Mucosa of descending colon (tissue), 3 donors: ENCODE measurements around the gene MTCL1. TPM values are rescaled to one million over a fixed set of nuclear protein-coding genes. Genes with fewer than 3 reads are reported as not detected.

Experiments used
- ATAC-seq: fragments of 200-7000 bp; cut with Tn5 transposase; one replicate; pipeline ENCODE4 v1.9.1; 2020; ENCODE audit warnings: mild to moderate bottlenecking, moderate library complexity
- DNase-seq, 3 donors: peaks; one replicate each; pipeline ENCODE4 v3.0.0-alpha.2; 2020
- H3K36me3 ChIP-seq: fragments of 200-600 bp; one replicate; pipeline ENCODE4 v1.8.0; 2021; ENCODE audit warnings: low read depth, mild to moderate bottlenecking
- H3K4me1 ChIP-seq: fragments of 200-600 bp; one replicate; pipeline ENCODE4 v1.8.0; 2021; ENCODE audit warnings: low read depth, mild to moderate bottlenecking
- H3K4me3 ChIP-seq: fragments of 200-600 bp; one replicate; pipeline ENCODE4 v1.8.0; 2021; ENCODE audit warnings: mild to moderate bottlenecking
- H3K9me3 ChIP-seq: fragments of 200-600 bp; one replicate; pipeline ENCODE4 v1.8.0; 2021; ENCODE audit warnings: mild to moderate bottlenecking
- intact Hi-C, 2 donors: fragments of 100-400 bp; cut with DNase I in 1 of 2; cut with micrococcal nuclease in 1 of 2; formaldehyde crosslinking; loops; one replicate each; pipeline versions ENCODE4 v1.11.0 to v1.11.1; 2022; cut with DNase I, micrococcal nuclease
- total RNA-seq, 3 donors: library from RNA; stranded (reverse); fragmentation: NEBNext Ultra II Directional in 2 of 3; extraction: Animal tissue kit (Norgen Biotek cat#: 25700) in 2 of 3; gene quantifications; one replicate each; pipeline versions ENCODE4 v1.2.1 to v1.2.4, GENCODE V29; 2021 to 2023
- TF ChIP-seq, protein P1 (sequence below): fragments of 200-600 bp; IDR thresholded peaks from one replicate; pipeline ENCODE4 v1.8.0; 2022; ENCODE audit warnings: antibody characterized with exemption, mild to moderate bottlenecking
- donor health status: DM: no; HTN: no; CAD: no; lungs with moderate emphysema.
- donor health status: DM: no; HTN: no; CAD: no.
- donor health status: DM: no; HTN: yes; CAD: no.

The MTCL1 gene
- total RNA-seq, 3 donors from 2014 or later = 4.1 to 141 (median 15.4) TPM

DNA sequence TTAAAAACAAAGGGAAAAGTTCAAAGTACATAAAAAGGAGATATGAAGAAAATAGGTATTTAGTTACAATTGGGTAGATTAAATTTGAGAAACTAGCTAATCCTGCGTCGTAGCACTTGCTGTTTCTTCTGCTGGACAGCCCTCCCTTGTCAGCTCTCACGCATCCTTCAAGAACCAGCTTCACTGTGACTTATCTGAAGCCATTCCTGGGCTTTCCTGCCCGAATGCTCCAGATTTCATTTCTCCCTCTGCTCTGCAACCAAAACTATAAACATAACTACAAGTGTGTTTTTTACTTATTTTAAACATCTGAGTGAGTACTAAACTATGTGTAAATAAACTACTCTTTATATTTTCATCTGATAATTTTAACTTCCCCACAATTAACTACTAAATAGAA lies 149.2 kb downstream of the MTCL1 start:
- no peak for ATAC-seq
- intact Hi-C loops = no loop called here
- Histone ChIP-seq H3K36me3 (no peaks in the 10 kb centered on the region), H3K4me1 (no peaks in the 10 kb centered on the region), H3K9me3 (no peaks in the 10 kb centered on the region), H3K4me3 (no peak overlapping the region)
- DNase-seq = no peak
- TF ChIP-seq, protein P1, sequence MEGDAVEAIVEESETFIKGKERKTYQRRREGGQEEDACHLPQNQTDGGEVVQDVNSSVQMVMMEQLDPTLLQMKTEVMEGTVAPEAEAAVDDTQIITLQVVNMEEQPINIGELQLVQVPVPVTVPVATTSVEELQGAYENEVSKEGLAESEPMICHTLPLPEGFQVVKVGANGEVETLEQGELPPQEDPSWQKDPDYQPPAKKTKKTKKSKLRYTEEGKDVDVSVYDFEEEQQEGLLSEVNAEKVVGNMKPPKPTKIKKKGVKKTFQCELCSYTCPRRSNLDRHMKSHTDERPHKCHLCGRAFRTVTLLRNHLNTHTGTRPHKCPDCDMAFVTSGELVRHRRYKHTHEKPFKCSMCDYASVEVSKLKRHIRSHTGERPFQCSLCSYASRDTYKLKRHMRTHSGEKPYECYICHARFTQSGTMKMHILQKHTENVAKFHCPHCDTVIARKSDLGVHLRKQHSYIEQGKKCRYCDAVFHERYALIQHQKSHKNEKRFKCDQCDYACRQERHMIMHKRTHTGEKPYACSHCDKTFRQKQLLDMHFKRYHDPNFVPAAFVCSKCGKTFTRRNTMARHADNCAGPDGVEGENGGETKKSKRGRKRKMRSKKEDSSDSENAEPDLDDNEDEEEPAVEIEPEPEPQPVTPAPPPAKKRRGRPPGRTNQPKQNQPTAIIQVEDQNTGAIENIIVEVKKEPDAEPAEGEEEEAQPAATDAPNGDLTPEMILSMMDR = no peak

DNA sequence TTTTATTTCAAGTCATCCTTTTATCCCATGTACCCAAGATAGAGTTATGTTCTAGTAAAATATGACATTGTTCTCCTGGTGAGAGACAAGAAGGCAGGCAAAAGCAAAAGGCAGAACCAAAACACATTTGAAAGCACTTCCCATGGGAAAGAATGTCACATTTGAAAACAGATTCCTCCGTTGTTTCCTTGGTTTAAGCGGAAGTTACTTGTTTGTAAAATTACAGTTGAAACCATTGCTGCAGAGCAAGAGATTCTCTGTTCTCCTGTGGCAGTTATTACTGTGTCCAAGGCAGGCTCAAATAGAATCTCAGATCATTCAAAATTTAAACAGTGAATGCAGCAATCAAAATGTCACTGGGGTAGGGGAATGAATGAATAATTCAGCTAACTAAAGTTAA lies 149.6 kb downstream of the MTCL1 start:
- DNase-seq = no peak
- TF ChIP-seq, protein P1 = no peak
- Histone ChIP-seq H3K36me3 (no peaks in the 10 kb centered on the region), H3K9me3 (no peaks in the 10 kb centered on the region), H3K4me3 (no peak overlapping the region), H3K4me1 (no peaks in the 10 kb centered on the region)
- ATAC-seq = no peak
- intact Hi-C loops = no loop called here

DNA sequence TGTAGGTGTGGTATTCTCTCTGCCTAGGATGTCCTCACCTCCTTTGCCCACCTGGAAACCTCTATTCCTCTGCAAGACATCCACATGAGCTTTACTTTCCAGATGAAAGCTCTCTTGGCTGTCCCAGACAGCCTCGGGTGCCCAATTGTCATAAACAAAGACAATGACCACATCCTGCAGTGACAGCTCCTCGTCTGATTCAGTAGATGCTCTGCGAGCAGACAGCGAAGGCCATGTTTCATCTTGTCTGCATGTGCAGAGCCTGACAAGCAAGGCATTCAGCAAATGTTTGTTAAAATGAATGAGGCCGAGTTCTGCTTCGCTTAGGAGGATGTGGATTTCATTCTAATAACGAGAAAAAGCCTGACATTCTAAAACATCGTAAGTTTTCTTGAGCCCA lies 150.9 kb downstream of the MTCL1 start:
- TF ChIP-seq, protein P1 = no peak
- H3K4me3 ChIP-seq = no peak overlapping the region
- DNase-seq (no peak), ATAC-seq (no peak)
- H3K9me3 ChIP-seq = no peaks in the 10 kb centered on the region
- intact Hi-C loops = no loop called here
- no peaks in the 10 kb centered on the region for H3K36me3 ChIP-seq
- no peaks in the 10 kb centered on the region for H3K4me1 ChIP-seq

DNA sequence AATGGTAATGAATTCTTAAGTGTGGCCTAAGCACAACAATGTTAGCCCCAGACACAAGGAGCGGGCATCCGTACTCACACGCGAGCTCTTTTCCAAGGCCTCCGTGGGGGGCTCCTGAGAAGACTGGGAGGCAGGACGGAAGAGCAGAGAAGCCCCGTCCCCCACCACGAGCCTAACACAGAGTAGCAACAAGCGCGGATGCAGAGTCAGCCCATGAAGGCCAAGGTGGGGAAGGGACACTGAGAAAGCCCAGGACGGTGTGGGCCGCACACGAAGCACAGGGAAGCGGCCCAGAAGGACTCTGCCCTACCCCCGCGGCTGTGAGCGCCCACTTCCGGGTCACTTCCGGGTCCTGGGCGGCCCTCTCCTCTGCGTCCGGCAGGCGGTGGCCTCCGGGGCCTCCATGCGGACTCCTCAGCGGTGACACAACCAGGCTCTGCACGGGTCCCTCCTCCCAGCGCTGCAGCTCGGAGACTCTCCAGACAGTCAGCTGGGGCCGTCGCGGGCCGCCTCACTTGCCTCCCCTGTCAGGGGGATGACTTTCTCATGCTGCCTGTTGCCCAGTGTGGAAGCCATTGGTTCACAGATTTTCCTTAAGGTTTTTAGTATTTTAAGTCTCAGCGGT lies 151.5 kb downstream of the MTCL1 start:
- H3K4me1 ChIP-seq = no peaks in the 10 kb centered on the region
- no peak for ATAC-seq
- no peak overlapping the region for H3K4me3 ChIP-seq
- TF ChIP-seq, protein P1 = no peak
- no peaks in the 10 kb centered on the region for H3K9me3 ChIP-seq
- intact Hi-C loops = no loop called here
- DNase-seq = no peak
- H3K36me3 ChIP-seq = no peaks in the 10 kb centered on the region

DNA sequence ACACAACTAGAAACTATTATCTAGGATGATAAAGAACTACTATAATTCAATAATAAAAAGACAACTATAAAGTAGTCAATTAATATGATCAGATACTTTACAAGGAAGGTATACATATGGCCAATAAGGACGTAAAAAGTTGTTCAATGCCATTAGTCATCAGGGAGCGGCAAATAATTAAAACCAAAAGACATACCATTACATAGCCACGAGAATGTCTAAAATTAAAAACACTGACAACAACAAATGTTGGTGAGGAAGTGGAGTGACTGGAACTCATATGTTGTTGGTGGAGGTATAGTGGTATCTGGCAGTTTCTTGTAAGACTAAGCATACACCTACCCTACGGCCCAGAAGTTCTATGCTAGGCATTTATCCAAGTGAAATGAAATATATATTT lies 152.4 kb downstream of the MTCL1 start:
- intact Hi-C loops = no loop called here
- H3K36me3 ChIP-seq = no peaks in the 10 kb centered on the region
- no peak overlapping the region for H3K4me3 ChIP-seq
- no peak for ATAC-seq
- H3K4me1 ChIP-seq = no peaks in the 10 kb centered on the region
- TF ChIP-seq, protein P1 = no peak
- H3K9me3 ChIP-seq = no peaks in the 10 kb centered on the region
- DNase-seq = no peak
